ENCODE results near the gene KDM1A. TPM values are rescaled to one million over a fixed set of nuclear protein-coding genes. Genes with fewer than 3 reads are reported as not detected.

KDM1A gene
- total and polyA plus RNA-seq, 2 of the 13 experiments (the other 11 are each of a cell fraction or from before 2014, with no cell fraction given), result 81.3 to 173 TPM

GRCh38 chr1:23100074-23100748 is 80.9 kb downstream of the KDM1A start:
- no peak overlapping the region for H3K9ac ChIP-seq (ENCODE audit: insufficient read depth, low read depth, low read length)
- TF ChIP-seq PLSCR1 (CRISPR knock-in tag; IDR thresholded peaks at IDR 0.05; ENCODE audit: borderline replicate concordance) (no peak), ZBTB33 (CRISPR knock-in tag; IDR thresholded peaks at IDR 0.05) (no peak), CEBPB (IDR thresholded peaks at IDR 0.05; ENCODE audit: borderline replicate concordance, low read depth, low read length) (peak; percentile 65; the same call in 1 of the 2 replicates)
- FAIRE-seq (peak; percentile 12), DNase-seq (ENCODE audit: low spot score) (peak; percentile 44), ATAC-seq (peak; percentile 42; the same call in 1 of the 3 replicates)
- intact Hi-C loops (cut with micrococcal nuclease; ENCODE audit: unreplicated experiment), result no loop called here
- ChIA-PET CTCF (ENCODE audit: low intra/inter-chr PET ratio, low total read pairs) (interaction anchor here (2.0 to 5.6 kb wide), 2 partner anchors 78 to 86 kb away, joined by 17 to 110 read pairs; no protein-coding TSS in a partner anchor), POLR2A (interaction anchor here (1.9 kb wide), 1 partner anchor 85 kb away, joined by 13 read pairs; no protein-coding TSS in a partner anchor)
- H2AFZ ChIP-seq (ENCODE audit: low read length), result no peak overlapping the region
- H3K4me3 ChIP-seq (replicated peaks in 1 of 3; ENCODE audit: insufficient read depth in 1 of 3, low read depth in 2 of 3, low read length in 3 of 3), result no peak overlapping the region
- 58% methylated on average over 3 of the region's 3 CpGs for WGBS (ENCODE audit: low lambda C conversion rate)
- H3K9me3 ChIP-seq (ENCODE audit: low read length), result peaks cover 5% of the 10 kb centered on the region; the same call in 1 of the 2 replicates
- peaks cover 50% of the 10 kb centered on the region for H3K4me1 ChIP-seq (ENCODE audit: insufficient read depth, low read length)
- peaks cover 0 to 5% of the 10 kb centered on the region in 2 experiments; a peak in 2 of 5 replicates for H3K36me3 ChIP-seq (replicated peaks in 1 of 2; ENCODE audit: control insufficient read depth in 1 of 2, insufficient read depth in 2 of 2, low read length in 2 of 2)
- H4K20me1 ChIP-seq (ENCODE audit: insufficient read depth, low read length), result peaks cover 4% of the 10 kb centered on the region
- no peak overlapping the region for H3K4me2 ChIP-seq (ENCODE audit: low read depth, low read length)
- in situ Hi-C loops (cut with HindIII; ENCODE audit: extremely low pct_ligation_motif_present, low pct_unique_long_range_greater_than_20kb), result loop anchor here (10.0 kb wide), 1 partner anchor 175 kb away; no protein-coding TSS in a partner anchor
- BruUV-seq (replicated peaks), result no TSS peak
- no peaks in the 10 kb centered on the region for H3K27me3 ChIP-seq (ENCODE audit: control insufficient read depth in 1 of 2, insufficient read depth in 2 of 2, low read length in 2 of 2)
- H3K27ac ChIP-seq (ENCODE audit: extremely low read length, insufficient read depth, low read length), result no peak overlapping the region
- H3K79me2 ChIP-seq (ENCODE audit: insufficient read depth, low read length), result peaks cover 3% of the 10 kb centered on the region

All from HepG2 (cell line).